Melanocyte of skin (primary cell): ENCODE data around the gene SPATA31E1. TPM values are rescaled to one million over a fixed set of nuclear protein-coding genes. Genes with fewer than 3 reads are reported as not detected.

ENCODE experiments used
- total RNA-seq, 2 donors: library from RNA; depleted of rRNA; stranded (reverse); fragments of >200 nt; gene quantifications; 2 replicates each; pipeline ENCODE4 v1.2.3, GENCODE V29; 2012

Gene SPATA31E1
- under 1 TPM in 1 of 2 donors, not detected in 1; under 0.01 TPM for total RNA-seq

DNA sequence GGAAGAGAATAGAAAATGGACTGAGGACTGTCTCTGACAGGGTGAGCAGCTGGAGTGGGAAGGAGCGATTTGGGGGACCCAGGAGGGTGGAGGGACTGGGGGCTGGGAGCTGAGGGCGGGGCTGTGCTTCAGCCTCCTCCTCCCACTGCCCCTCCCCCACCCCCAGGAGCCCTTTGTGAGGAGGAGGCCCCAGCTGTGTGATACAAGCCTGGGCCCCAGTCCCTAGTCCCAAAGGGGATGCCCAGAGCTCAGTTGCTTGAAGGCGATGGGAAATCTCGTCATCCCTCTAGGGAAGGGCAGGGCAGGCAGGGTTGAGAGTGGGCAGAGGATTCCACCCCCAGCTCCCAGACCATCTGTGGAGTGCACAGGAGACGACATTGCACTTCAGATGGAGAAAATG is at the start of gene SPATA31E1:
SPATA31E1 (plus strand) TSS at position 251 of the 400 bp plus-strand sequence; CDS start at position 266, 15 bp downstream.

DNA sequence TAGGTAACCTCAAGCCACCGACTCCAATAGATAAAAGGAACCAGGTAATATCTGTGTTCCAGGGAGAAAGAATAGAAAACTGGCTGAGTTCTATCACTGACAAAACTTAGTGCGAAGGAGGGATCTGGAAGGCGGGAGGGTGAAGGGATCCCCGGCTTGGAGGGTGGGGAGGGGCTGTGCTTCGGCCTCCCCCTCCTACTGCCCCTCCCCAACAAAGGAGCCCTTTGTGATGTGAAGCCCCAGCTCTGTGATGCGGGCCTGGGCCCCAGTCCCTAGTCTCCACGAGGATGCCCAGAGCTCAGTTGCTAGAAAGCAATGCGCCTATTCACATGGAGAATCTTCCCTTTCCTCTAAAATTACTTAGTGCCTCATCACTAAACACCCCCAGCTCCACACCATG is 35.0 kb downstream of the SPATA31E1 start, which contains the start of gene SPATA31C1:
SPATA31C1 (plus strand) TSS at position 301 of the 400 bp plus-strand sequence.

Other genes with a start within 250 kb of the SPATA31E1 start
- gene CTSL, start 156.8 kb upstream of the SPATA31E1 start, total RNA-seq, result 100 to 1,000 TPM; 230 to 879 TPM
- gene SPATA31C1, start 35.1 kb downstream of the SPATA31E1 start, total RNA-seq, result not detected
- 10 to 100 TPM in 1 of 2 donors, 1 to 10 TPM in 1; 8.0 to 11.4 TPM for gene CDK20, start 91.7 kb downstream of the SPATA31E1 start, total RNA-seq